IPS DF 19.7 (cell line): ENCODE results near the gene TPST2.

Experiments used
- DNase-seq: peaks from one replicate; pipeline ENCODE4 v3.0.0-alpha.2; 2013; ENCODE audit warnings: low read depth, low spot score

TPST2 gene

GRCh38 chr22:26610996-26611395 is 21.1 kb upstream of the TPST2 start:
- DNase-seq = no peak

- no peak for DNase-seq
These were observed 20.4 kb upstream of the TPST2 start for GRCh38 chr22:26610072-26610958.

GRCh38 chr22:26609287-26609686 is 19.4 kb upstream of the TPST2 start:
- no peak for DNase-seq

GRCh38 chr22:26608129-26608528 is 18.2 kb upstream of the TPST2 start:
- no peak for DNase-seq

GRCh38 chr22:26606611-26607010 is 16.7 kb upstream of the TPST2 start:
- DNase-seq = no peak

GRCh38 chr22:26604368-26604767 is 14.4 kb upstream of the TPST2 start:
- DNase-seq = no peak

GRCh38 chr22:26602127-26602526 is 12.2 kb upstream of the TPST2 start:
- DNase-seq = no peak

GRCh38 chr22:26601726-26602125 is 11.8 kb upstream of the TPST2 start:
- DNase-seq = no peak

- DNase-seq = no peak
These were observed 9.6 kb upstream of the TPST2 start for GRCh38 chr22:26599505-26599904.

- DNase-seq = no peak
These were observed 7.5 kb upstream of the TPST2 start for GRCh38 chr22:26597480-26597879.

GRCh38 chr22:26597026-26597425 is 7.1 kb upstream of the TPST2 start:
- no peak for DNase-seq

- DNase-seq = no peak
These were observed 3.8 kb upstream of the TPST2 start for GRCh38 chr22:26593763-26594162.

- DNase-seq = no peak
These were observed 2.5 kb upstream of the TPST2 start for GRCh38 chr22:26592421-26592891.

- no peak for DNase-seq
These were observed 526 bp downstream of the TPST2 start for GRCh38 chr22:26589367-26589844.

- no peak for DNase-seq
These were observed 1.1 kb downstream of the TPST2 start for GRCh38 chr22:26588729-26589366.

GRCh38 chr22:26587991-26588613 is 1.8 kb downstream of the TPST2 start:
- DNase-seq = no peak

- no peak for DNase-seq
These were observed 3.2 kb downstream of the TPST2 start for GRCh38 chr22:26586556-26587325.

- no peak for DNase-seq
These were observed 4.7 kb downstream of the TPST2 start for GRCh38 chr22:26585104-26585790.

GRCh38 chr22:26584010-26584409 is 5.9 kb downstream of the TPST2 start:
- no peak for DNase-seq

GRCh38 chr22:26581633-26582168 is 8.2 kb downstream of the TPST2 start:
- DNase-seq = no peak

- no peak for DNase-seq
These were observed 8.9 kb downstream of the TPST2 start for GRCh38 chr22:26581026-26581425.
